NCI-H2227 treated with DMSO at 0.1 percent for 48 hours (cell line): ENCODE results near the gene LDAH.

Experiments used
- DNase-seq: peaks from one replicate; lab custom pipeline; 2025; lab: John Stamatoyannopoulos, UW

The LDAH gene

DNA sequence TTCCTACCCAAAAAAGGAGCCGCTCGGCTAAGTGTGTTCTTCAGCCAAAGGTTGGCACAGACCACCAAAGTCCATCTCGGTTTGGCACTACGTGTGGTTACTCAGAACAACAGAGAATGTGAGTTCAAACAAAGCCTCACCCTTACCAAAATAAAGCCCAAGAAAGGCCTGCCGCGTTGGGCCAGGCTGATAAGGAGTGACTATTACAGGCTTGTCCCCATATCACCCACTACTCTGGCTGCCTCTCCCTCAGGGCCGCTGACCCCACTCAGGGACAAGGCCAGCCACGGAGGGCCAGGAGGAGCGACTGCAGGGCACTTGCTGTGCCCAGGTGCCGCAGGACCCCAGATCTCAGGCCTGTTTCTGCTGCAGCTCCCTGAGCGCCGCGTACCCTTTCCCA, 185.8 kb downstream of the LDAH start:
- no peak for DNase-seq

DNA sequence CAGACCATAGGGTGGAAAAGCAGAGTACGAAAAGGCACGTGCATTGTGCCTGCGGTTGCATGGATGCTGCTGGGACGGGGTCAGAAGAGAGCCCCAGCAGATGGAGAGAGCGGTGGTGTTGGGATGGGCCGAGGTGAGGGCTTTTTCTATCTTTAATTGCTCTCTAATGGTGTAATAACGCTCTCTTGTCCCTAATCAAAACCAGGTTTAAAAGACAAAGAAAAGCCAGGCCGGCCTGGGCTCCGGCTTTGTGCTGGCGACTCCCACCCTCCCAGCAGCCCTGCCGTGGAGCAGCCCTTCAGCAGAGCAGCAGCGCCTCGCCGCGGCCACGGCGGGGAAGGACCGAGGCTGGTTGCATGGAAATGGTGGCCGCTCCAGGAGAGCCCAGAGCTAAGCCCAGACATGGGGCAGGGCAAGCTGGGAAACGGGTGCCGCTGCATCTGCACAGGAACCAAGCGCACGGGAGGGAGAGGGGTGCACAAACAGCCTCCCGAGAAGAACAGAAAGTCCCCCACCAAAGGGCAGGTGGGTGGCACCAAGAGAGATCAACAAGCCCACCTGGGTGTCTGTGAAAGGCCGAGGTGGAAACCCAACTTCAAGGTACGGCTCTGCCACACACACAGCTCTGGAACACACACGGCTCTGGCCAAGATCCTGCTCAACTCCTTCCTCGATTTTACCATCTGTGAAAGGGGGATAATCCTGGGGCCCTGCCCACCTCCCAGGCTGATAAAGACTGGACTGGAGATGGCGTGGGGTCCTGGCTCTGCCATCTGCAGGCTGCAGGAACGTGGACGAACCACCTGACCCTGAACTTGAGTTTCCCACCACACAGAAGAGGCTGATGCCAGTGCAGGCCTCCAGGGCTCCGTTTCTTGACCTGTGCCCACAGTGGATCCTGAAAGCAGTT, 187.0 kb downstream of the LDAH start:
- peak; percentile 84 for DNase-seq

DNA sequence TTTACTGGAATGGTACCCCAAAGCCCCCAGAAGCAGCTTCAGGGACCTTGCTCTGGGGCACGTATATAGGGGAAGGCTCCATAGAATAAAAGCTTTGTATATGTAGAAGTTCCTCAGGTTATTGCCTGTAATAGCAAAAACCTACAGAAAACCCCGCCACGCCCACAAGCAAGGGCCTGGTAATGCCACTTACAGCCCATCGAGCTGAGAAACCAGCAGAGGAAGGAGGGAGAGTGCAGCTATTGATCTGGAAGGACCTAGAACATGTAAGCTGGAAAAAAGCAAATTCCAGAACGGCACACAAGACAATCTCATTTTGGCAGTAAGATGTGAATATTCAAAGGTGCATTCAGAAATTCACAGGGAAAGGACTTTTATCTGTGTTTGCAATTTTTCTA, 187.8 kb downstream of the LDAH start:
- no peak for DNase-seq

DNA sequence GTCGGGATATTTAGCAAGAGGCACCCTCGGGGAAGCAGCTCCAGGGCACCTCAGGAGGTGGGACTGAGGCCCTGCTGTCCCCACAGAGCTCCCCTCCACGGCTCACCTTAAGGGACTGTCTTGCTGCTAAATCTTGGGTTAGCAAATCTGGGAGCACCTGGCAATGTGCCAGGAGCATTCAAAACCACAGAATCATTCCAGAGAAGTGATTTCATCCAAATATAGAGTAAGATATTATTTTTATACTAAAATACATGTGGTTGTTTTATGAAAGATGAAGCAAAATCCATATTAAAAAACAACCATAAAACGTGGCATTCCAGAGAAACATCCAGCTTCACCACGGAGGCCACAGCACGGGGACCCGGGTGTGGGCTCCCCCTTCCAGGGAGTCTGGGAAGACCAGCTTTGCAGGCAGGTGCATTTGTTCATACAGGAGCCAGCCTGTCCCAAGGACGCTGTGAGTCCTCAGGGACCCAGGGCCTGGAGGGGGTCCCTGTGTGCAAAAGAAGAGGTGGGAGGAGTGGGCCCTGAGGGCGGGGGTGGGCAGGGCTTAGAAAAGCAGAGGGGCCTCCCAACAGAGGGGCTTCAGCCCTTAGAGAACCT, 188.3 kb downstream of the LDAH start:
- DNase-seq: no peak
